ENCODE measurements around the gene NME3.
"Not testable (repeated sequence)": the region's sequence is repeated elsewhere in the genome, so short reads cannot be mapped to it uniquely, and the experiment has no call there.

The NME3 gene

GRCh38 chr16:1754204-1754603 is 17.1 kb downstream of the NME3 start:
- in situ Hi-C loops (cut with HindIII; ENCODE audit: low sequenced_read_pairs) = no loop called here

DNA sequence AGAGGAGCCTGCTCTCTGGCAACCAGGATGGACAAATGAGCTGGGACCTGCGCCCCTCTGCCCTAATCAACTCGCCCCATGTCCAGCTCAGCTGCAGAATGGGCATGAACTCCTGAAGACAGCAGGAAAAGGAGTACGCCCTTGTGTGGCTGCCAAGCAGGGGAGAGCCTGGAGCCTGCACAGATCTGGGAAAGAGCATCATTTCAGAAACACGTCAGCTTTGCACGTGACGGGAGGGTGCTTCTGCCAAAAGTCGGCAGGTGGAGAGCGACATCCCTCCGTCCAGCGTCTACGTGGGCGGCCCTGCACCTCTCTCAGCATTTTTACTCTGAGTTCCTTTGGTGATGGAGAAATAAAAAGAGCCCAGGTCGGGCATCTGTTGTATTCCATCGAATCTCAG is 18.5 kb downstream of the NME3 start:
- in situ Hi-C loops (cut with HindIII; ENCODE audit: low sequenced_read_pairs) = no loop called here

DNA sequence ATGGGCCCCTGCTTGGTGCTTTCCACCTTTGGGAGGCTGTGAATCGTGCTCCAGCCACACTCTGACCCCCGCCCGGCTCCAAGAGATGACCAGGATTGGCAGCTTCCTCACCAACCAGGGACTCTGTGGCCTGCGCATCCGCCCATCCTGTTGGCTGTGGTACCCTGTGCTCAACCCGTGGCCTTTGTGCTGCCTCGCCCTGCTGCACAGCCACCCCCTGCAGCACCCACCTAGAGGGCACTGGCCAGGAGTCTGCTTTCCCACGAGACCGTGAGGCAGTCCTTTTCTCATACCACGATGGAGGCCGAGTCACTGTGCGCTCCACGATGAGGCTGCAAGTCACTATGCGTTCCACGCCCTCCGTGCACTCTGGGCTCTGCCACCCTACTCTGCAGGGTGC is 19.4 kb downstream of the NME3 start:
- in situ Hi-C loops (cut with HindIII; ENCODE audit: low sequenced_read_pairs) = no loop called here

- in situ Hi-C loops (cut with HindIII; ENCODE audit: low sequenced_read_pairs) = no loop called here
Measured at GRCh38 chr16:1749152-1750117, 21.9 kb downstream of the NME3 start.

GRCh38 chr16:1747934-1748333 is 23.4 kb downstream of the NME3 start:
- in situ Hi-C loops (cut with HindIII; ENCODE audit: low sequenced_read_pairs) = no loop called here

DNA sequence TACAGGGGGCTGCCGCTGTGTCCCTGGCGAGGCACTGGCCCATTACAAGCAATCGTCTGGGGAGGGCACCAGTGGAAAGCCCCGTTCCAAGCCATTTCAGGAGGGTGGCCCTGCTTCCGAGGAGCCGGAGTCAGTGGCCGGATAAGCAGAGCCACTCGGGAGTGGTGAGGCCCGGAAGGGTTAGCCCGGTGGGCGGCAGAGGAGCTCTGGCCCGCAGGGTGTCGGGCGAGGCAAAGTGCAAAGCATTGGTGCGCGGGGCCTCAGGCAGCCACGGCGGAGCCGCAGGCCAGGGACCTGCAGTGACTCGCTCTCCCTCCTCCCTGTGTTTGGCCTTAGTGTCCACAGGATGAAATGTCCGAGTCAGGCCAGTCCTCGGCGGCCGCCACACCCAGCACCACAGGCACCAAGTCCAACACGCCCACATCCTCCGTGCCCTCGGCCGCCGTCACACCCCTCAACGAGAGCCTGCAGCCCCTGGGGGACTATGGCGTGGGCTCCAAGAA is 24.6 kb downstream of the NME3 start:
- in situ Hi-C loops (cut with HindIII; ENCODE audit: low sequenced_read_pairs) = no loop called here

- in situ Hi-C loops (cut with HindIII; ENCODE audit: low sequenced_read_pairs) = no loop called here
Measured at GRCh38 chr16:1745900-1746692, 25.2 kb downstream of the NME3 start.

GRCh38 chr16:1745181-1745899 is 26.0 kb downstream of the NME3 start:
- in situ Hi-C loops (cut with HindIII; ENCODE audit: low sequenced_read_pairs) = no loop called here

- in situ Hi-C loops (cut with HindIII; ENCODE audit: low sequenced_read_pairs) = no loop called here
Measured at GRCh38 chr16:1744338-1744840, 27.0 kb downstream of the NME3 start.

DNA sequence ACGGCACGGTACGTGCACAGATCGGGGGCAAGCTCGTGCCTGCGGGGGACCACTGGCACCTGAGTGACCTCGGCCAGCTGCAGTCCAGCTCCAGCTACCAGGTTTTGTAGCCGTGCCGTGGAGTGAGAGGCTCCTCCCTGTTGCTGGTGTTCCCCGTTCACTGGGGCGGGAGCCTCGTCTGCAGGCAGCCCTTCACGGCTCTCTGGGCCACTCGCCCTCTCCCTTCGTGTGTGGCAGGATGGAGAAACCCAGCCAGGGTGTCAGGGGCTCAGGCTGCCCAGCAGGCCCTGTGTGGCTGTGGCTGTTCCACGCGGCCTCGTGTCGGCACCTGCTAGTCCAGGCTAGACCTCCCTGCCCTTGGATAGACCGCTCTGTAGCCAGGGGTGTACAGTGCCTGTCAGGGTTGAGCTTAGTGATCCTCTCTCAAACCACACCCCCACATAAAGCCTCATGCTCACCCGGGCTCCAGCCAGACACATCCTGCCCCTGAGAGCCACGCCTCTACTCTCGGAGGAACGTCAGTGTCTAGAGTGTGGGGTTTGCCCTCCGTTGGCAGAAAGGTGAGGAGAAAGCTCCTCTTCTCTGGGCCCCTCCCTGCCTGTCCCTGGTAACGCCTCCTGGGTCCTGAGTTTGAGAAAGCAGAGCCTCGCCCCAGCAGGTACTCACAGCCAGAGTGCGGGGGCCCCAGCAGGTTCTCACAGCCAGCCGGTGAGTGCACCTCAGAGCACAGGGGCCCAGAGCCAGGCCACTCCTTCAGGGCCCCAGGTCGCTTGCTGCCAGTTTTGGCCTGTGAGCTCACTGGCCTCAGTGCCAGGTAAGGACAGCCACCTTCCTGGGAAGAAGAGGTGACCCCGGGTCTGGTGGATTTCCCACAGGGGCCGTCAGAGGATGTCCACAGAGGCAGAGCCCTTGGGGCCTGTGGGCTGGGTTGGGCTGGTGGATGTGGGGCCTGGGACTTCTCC is 27.7 kb downstream of the NME3 start:
- in situ Hi-C loops (cut with HindIII; ENCODE audit: low sequenced_read_pairs) = no loop called here

DNA sequence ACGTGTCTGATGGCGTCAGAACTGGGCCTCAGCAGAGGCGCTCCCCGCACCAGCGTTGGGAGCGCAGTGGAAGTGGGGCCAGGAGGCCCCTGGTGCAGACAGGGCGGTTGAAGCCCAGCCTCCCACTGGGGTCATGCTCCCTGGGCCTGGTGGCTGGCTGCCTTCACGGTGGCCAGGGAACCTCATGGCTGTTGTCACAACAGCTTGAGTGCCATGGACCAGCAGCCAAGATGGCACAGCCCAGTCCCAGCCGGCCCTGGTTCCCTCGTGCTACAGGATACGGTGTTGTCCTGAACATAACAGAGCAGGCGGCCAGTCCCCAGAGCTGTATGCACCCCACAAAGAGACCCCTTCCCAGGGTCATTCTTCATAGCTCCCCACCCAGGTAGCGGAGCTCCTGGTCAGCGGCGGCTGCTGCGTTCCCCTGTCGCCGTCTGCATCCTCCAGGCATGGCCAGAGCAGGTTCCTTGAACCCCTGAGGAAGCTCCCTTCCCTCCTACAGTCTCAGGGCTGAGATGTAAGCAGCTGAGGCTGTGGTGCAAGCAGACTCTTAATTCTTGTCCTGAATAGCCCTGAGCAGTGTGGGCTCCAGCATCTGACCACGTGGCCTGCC is 29.7 kb downstream of the NME3 start:
- in situ Hi-C loops (cut with HindIII; ENCODE audit: low sequenced_read_pairs) = no loop called here

DNA sequence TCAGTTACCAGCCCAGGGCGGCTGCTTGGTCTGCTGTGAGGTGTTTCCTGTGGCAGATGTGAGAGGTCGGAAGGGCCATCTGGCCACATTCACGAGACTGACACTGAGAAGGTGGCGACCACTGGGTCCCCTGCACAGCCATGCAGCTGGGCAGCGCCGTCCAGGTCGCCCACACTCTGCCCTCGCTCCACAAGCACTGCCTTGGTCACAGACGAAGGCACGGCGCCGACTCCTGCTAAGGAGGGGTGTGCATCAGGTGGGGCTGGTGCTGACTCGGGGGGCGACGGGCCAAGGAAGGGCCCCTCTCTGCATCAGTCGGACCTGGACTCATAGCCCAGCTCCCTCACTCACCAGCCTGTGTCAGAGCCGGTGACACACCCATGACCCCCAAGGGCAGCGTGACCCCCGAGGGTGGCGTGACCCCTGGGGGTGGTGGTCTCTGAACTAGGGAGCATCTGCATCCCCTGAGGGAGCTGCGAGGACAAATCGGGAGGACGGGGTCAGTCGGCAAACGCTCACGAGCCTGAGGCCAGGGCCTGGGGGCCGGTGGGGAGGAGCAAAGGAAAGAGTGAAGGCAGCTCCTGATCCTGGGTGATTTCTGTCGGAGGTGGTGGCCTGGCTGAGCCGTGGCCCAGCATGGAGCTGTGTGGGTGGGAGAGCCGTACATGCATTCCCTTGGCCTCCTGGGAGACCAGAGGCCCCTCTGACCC is 30.4 kb downstream of the NME3 start:
- in situ Hi-C loops (cut with HindIII; ENCODE audit: low sequenced_read_pairs) = no loop called here

DNA sequence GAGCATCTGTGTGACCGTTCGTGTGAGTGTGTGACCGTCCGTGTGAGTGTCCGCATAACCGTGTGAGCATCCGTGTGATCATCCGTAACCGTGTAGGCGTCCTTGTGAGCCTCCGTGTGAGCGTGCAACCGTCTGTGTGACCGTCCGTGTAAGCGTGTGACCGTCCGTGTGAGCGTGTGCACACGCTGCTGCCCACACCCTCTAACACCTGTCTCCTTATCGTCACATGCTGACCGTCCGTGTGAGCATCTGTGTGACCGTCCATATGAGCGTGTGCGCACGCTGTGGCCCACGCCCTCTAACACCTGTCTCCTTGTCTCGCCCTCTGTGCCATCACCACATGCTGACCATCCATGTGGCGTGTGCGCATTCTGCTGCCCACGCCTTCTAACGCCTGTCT is 31.1 kb downstream of the NME3 start:
- in situ Hi-C loops (cut with HindIII; ENCODE audit: low sequenced_read_pairs) = no loop called here

- in situ Hi-C loops (cut with HindIII; ENCODE audit: low sequenced_read_pairs) = no loop called here
Measured at GRCh38 chr16:1734816-1735215, 36.5 kb downstream of the NME3 start.

DNA sequence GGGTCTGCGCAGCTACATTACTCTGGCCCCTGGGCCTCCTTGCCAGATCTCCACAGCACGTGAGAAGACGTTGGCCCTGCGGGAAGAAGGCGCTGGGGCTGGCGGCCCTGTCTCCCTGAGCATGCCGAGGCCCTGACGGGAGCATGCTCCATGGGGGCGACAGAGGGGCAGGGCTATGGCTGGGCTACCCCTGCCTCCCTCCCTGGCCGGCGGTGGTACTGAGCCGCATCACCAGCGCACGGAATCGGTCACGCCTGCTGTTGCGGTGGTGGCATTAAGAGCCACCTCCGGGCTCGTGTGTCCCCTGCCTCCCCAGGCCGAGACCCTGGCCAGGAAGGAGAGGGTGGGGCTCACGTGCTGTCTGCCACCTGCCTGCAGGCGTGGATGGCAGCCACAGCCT is 37.2 kb downstream of the NME3 start:
- in situ Hi-C loops (cut with HindIII; ENCODE audit: low sequenced_read_pairs) = no loop called here

DNA sequence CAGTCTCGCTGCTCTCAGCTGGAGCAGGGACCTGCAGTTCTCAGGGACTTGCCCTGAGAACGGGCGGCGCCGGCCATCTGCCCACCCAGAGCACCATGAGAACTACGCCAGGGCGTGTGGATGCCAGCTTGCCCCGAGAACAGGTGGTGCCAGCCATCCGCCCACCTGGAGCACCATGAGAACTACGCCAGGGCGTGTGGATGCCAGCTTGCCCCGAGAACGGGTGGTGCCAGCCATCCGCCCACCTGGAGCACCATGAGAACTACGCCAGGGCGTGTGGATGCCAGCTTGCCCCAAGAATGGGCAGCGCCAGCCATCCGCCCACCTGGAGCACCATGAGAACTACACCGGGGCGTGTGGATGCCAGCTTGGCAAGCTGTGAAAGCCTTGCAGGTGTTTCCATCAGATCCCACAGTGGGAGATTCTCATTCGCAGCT is 38.8 kb downstream of the NME3 start:
- in situ Hi-C loops (cut with HindIII; ENCODE audit: low sequenced_read_pairs) = not testable (repeated sequence)

- in situ Hi-C loops (cut with HindIII; ENCODE audit: low sequenced_read_pairs) = no loop called here
Measured at GRCh38 chr16:1732071-1732470, 39.3 kb downstream of the NME3 start.

GRCh38 chr16:1731603-1732002 is 39.7 kb downstream of the NME3 start:
- in situ Hi-C loops (cut with HindIII; ENCODE audit: low sequenced_read_pairs) = no loop called here

DNA sequence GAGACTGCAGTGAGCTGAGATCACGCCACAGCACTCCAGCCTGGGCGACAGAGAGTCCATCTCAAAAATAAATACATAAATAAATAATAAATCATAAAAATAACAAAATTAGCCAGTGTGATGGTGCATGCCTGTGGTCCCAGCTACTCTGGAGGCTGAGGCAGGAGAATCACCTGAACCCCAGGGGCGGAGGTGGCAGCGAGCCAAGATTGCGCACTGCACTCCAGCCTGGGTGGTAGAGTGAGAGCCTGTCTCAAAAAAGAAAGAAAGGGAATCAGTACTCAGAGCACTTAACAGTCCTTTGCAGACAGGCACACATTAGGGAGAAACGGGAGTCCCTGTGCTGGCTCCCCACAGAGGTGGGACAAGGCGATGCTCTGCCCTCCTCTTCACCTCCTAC is 40.3 kb downstream of the NME3 start:
- in situ Hi-C loops (cut with HindIII; ENCODE audit: low sequenced_read_pairs) = no loop called here

Measured in DLD1 (cell line).